ENCODE results near the gene HYAL1. TPM values are rescaled to one million over a fixed set of nuclear protein-coding genes. Genes with fewer than 3 reads are reported as not detected.

The HYAL1 gene
- total and polyA plus RNA-seq, 8 donors, result 3.1 to 11.7 (median 6.4) TPM

- no peaks in the 10 kb centered on the region for H3K36me3 ChIP-seq
- H3K4me3 ChIP-seq, result peak within 1 kb of the TSS; percentile 21 to 58 (median 44)
- DNase-seq, result peak; percentile 84 to 95 (median 94)
- H3K4me1 ChIP-seq, result peaks cover 25 to 49% (median 29%) of the 10 kb centered on the region in 3 donors
- no peaks in the 10 kb centered on the region for H3K9me3 ChIP-seq
- no peaks in the 10 kb centered on the region for H3K27me3 ChIP-seq
- peak; percentile 71 to 77 (median 74) for ATAC-seq
- FAIRE-seq, result no peak
- no peak for TF ChIP-seq CTCF (IDR thresholded peaks at IDR 0.05)
- 11 to 12% methylated on average over 21 of the region's 21 CpGs for WGBS, 2 donors
- H3K27ac ChIP-seq, result peak within 1 kb of the TSS; percentile 87 to 94 (median 90)
- intact Hi-C loops (cut with DNase I), result no loop called here
Observed at GRCh38 chr3:50268703-50269451, 34.5 kb downstream of the HYAL1 start, which contains the start of gene SEMA3B. SEMA3B (plus strand) TSS chr3:50269147; CDS start chr3:50269241, 94 bp downstream.

GRCh38 chr3:50268276-50268675 lies 35.1 kb downstream of the HYAL1 start:
- H3K4me3 ChIP-seq, result peak overlapping the region in 2 of 4 donors; percentile 49 to 58

DNA sequence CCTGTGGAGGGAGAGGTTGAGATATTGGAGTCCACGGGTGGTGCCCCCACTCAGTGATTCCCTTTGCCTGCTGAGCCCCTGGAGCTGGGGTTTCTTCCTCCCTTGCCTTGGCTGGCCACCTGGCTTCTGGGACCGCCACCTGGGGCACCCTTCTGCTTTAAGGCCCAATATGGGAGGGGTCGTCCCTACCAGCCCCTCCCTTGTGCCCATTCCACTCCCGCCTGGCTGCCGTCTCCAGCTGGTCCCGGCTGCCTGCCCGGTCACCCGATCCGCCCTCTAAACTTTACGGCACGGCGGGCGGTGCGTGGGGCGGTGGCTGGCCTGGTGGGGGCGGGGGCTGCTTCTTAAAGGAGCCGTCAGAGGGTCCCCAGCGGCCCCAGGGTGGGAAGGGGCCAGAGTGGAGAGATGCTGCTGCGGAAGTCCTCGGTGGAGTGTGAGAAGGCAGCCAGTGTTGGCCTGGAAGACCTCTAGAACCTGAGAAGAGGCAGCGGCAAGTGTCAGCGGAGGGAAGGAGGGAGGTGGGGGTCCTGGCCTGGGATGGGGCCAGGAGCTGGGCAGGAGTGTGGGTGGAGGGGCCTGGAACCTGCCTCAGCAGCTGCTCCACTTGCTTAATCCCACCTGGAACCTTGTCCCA lies 36.0 kb downstream of the HYAL1 start:
- TF ChIP-seq CTCF (IDR thresholded peaks at IDR 0.05), result no peak
- Histone ChIP-seq H3K27ac (peak overlapping the region; percentile 87 to 94 (median 90)), H3K36me3 (no peaks in the 10 kb centered on the region), H3K9me3 (no peaks in the 10 kb centered on the region), H3K4me3 (peak overlapping the region; percentile 6 to 52 (median 32)), H3K4me1 (peaks cover 25 to 41% (median 25%) of the 10 kb centered on the region in 3 donors), H3K27me3 (no peaks in the 10 kb centered on the region)
- WGBS, 2 donors, result 9 to 11% methylated on average over 22 of the region's 22 CpGs
- DNase-seq (peak; percentile 70 to 92 (median 80)), ATAC-seq (peak; percentile 40 to 59 (median 46)), FAIRE-seq (no peak)
- intact Hi-C loops (cut with DNase I), result no loop called here

More at GRCh38 chr3:50268276-50268675, 35.1 kb downstream of the HYAL1 start:
- ATAC-seq (no peak), DNase-seq (no peak), FAIRE-seq (no peak)
- intact Hi-C loops (cut with DNase I), result no loop called here
- Histone ChIP-seq H3K36me3 (no peaks in the 10 kb centered on the region), H3K27me3 (no peaks in the 10 kb centered on the region), H3K4me1 (peaks cover 25 to 45% (median 29%) of the 10 kb centered on the region in 3 donors), H3K9me3 (no peaks in the 10 kb centered on the region), H3K27ac (peak overlapping the region; percentile 87 to 94 (median 90))
- no peak for TF ChIP-seq CTCF (IDR thresholded peaks at IDR 0.05)
- 25 to 28% methylated on average over 3 of the region's 3 CpGs for WGBS, 2 donors

DNA sequence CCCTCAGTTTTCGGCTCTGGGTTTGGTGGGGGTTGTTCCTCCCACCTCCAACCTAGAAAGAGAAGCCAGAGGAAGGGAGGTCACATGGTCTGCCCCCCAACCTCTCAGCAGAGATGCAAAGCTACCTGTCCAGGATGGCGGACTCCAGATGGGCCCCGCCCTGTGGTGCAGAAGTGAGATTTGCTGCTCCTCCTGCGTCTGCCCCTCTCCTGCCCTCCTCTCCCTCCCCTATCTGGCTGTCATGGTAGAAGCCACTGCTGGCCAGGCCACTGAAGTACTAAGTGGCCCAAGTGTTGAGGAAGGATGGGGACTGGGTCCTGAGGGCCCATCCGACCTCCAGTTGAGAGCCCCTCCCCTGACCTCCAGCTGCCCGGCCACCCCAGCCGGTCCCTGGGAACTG lies 36.5 kb downstream of the HYAL1 start:
- Histone ChIP-seq H3K4me3 (peak overlapping the region; percentile 6 to 52 (median 32)), H3K9me3 (no peaks in the 10 kb centered on the region), H3K27ac (peak overlapping the region; percentile 87 to 94 (median 90)), H3K27me3 (no peaks in the 10 kb centered on the region), H3K36me3 (no peaks in the 10 kb centered on the region), H3K4me1 (peaks cover 23 to 41% (median 25%) of the 10 kb centered on the region in 3 donors)
- FAIRE-seq (no peak), ATAC-seq (no peak), DNase-seq (peak in 2 of 6 donors; percentile 28 to 44)
- TF ChIP-seq CTCF (IDR thresholded peaks at IDR 0.05), result no peak
- intact Hi-C loops (cut with DNase I), result no loop called here
- 42 to 48% methylated on average over 7 of the region's 7 CpGs for WGBS, 2 donors

Data from pancreas (tissue), 10 donors.